Panc1 (cell line): Measurements from ENCODE around the gene BCAP29. TPM values are rescaled to one million over a fixed set of nuclear protein-coding genes. Genes with fewer than 3 reads are reported as not detected.

Experiments used
- ATAC-seq: fragments of 200-7000 bp; cut with Tn5 transposase; 2 replicates; pipeline ENCODE4 v1.9.1; 2020; ENCODE audit warnings: mild to moderate bottlenecking, moderate library complexity
- BruUV-seq: library from RNA; stranded (reverse); fragments of 400-500 nt; replicated peaks from 2 replicates; lab custom pipeline; 2021; lab: Mats Ljungman, UMichigan
- CTCF ChIA-PET: fragments of 300-600 bp; sonication (Branson Sonifier 250); formaldehyde crosslinking; loops from one replicate; lab custom pipeline; 2022; ENCODE audit warnings: antibody characterized with exemption; lab: Charles Lee
- POLR2A ChIA-PET: fragments of 300-600 bp; sonication (Branson Sonifier 250); formaldehyde crosslinking; loops from one replicate; lab custom pipeline; 2022; ENCODE audit warnings: antibody characterized with exemption; lab: Charles Lee
- DNase-seq: peaks from one replicate; pipeline ENCODE4 v3.0.0-alpha.2; 2010; ENCODE audit warnings: low read depth, low spot score
- H3K27ac ChIP-seq: 2 replicates; pipeline ENCODE4 v1.5.1; 2011; ENCODE audit warnings: mild to moderate bottlenecking, low read length, inconsistent platforms
- H3K27me3 ChIP-seq: fragments of 200-500 bp; sonication (Bioruptor generic); 2 replicates; pipeline ENCODE4 v1.6.0; 2014; ENCODE audit warnings: low read length, inconsistent platforms; ENCODE audit not compliant: control insufficient read depth, insufficient read depth
- H3K36me3 ChIP-seq: fragments of 200-500 bp; sonication (Bioruptor generic); 2 replicates; pipeline ENCODE4 v1.5.1; 2014; ENCODE audit warnings: inconsistent platforms, mild to moderate bottlenecking, low read length, moderate library complexity; ENCODE audit not compliant: control insufficient read depth, insufficient read depth
- H3K4me1 ChIP-seq: 2 replicates; pipeline ENCODE4 v1.5.1; 2011; ENCODE audit warnings: inconsistent platforms, mild to moderate bottlenecking, low read length, moderate library complexity; ENCODE audit not compliant: control insufficient read depth, insufficient read depth
- H3K4me3 ChIP-seq, 2 experiments: 2 replicates each; pipeline ENCODE4 v1.5.1; 2011 to 2012; ENCODE audit warnings: low read depth in 2 of 2, low read length in 2 of 2, mild to moderate bottlenecking in 2 of 2, inconsistent platforms in 1 of 2, moderate library complexity in 1 of 2
- H3K9me3 ChIP-seq: fragments of 200-500 bp; sonication (Bioruptor generic); 2 replicates; pipeline ENCODE4 v1.5.1; 2014; ENCODE audit warnings: low read depth, mild to moderate bottlenecking, inconsistent platforms, low read length, moderate library complexity; ENCODE audit not compliant: control insufficient read depth, insufficient read depth
- CTCF ChIP-seq: fragments of 450-650 bp; IDR thresholded peaks from 2 replicates; pipeline ENCODE4 v1.5.1; 2017; ENCODE audit warnings: mild to moderate bottlenecking
- POLR2AphosphoS5 ChIP-seq: IDR thresholded peaks from 2 replicates; pipeline ENCODE4 v1.6.1; 2012; ENCODE audit warnings: mild to moderate bottlenecking, low read depth, low read length, moderate library complexity
- SIN3A ChIP-seq: IDR thresholded peaks from 2 replicates; pipeline ENCODE4 v1.6.1; 2012; ENCODE audit warnings: low read depth, mild to moderate bottlenecking, low read length, moderate library complexity, borderline replicate concordance; ENCODE audit not compliant: insufficient read depth
- TCF7L2 ChIP-seq: IDR thresholded peaks from 2 replicates; pipeline ENCODE4 v1.6.1; 2011; ENCODE audit warnings: mild to moderate bottlenecking, low read depth, low read length, inconsistent platforms
- in situ Hi-C: cut with HindIII; loops from 2 replicates; pipeline ENCODE4 v1.10.0; 2016; ENCODE audit warnings: low sequenced_read_pairs, low pct_unique_long_range_greater_than_20kb
- intact Hi-C: fragments of 100-400 bp; cut with micrococcal nuclease; formaldehyde crosslinking; loops from one replicate; pipeline ENCODE4 v1.10.0; 2022; ENCODE audit not compliant: unreplicated experiment
- total RNA-seq: library from RNA; stranded (reverse); gene quantifications from one replicate; pipeline ENCODE4 v1.2.1, GENCODE V29; 2021; ENCODE audit not compliant: unreplicated experiment
- TF ChIP-seq, protein P1 (sequence below), 2 experiments: IDR thresholded peaks; 2 replicates each; pipeline ENCODE4 v1.6.1; 2011 to 2012; ENCODE audit warnings: low read depth in 2 of 2, control low read depth in 1 of 2, low read length in 1 of 2, mild to moderate bottlenecking in 1 of 2, moderate library complexity in 1 of 2; ENCODE audit not compliant: insufficient read depth in 1 of 2

Gene BCAP29
- total RNA-seq, 1 experiment from 2014 or later, result 71.7 TPM

GRCh38 chr7:107594961-107595737, 15.1 kb downstream of the BCAP29 start:
- H3K36me3 ChIP-seq, result peaks cover 12% of the 10 kb centered on the region; the same call in 1 of the 2 replicates
- ChIA-PET CTCF (no interaction called here), POLR2A (no interaction called here)
- no peak overlapping the region for H3K4me3 ChIP-seq
- BruUV-seq, result no TSS peak
- ATAC-seq (peak; percentile 92), DNase-seq (peak; percentile 77)
- H3K9me3 ChIP-seq, result no peaks in the 10 kb centered on the region
- in situ Hi-C loops (no loop called here), intact Hi-C loops (loop anchor here (10.0 kb wide), 1 partner anchor 130 kb away; no protein-coding TSS in a partner anchor)
- no peaks in the 10 kb centered on the region for H3K4me1 ChIP-seq
- no peaks in the 10 kb centered on the region for H3K27me3 ChIP-seq
- TF ChIP-seq, protein P1, sequence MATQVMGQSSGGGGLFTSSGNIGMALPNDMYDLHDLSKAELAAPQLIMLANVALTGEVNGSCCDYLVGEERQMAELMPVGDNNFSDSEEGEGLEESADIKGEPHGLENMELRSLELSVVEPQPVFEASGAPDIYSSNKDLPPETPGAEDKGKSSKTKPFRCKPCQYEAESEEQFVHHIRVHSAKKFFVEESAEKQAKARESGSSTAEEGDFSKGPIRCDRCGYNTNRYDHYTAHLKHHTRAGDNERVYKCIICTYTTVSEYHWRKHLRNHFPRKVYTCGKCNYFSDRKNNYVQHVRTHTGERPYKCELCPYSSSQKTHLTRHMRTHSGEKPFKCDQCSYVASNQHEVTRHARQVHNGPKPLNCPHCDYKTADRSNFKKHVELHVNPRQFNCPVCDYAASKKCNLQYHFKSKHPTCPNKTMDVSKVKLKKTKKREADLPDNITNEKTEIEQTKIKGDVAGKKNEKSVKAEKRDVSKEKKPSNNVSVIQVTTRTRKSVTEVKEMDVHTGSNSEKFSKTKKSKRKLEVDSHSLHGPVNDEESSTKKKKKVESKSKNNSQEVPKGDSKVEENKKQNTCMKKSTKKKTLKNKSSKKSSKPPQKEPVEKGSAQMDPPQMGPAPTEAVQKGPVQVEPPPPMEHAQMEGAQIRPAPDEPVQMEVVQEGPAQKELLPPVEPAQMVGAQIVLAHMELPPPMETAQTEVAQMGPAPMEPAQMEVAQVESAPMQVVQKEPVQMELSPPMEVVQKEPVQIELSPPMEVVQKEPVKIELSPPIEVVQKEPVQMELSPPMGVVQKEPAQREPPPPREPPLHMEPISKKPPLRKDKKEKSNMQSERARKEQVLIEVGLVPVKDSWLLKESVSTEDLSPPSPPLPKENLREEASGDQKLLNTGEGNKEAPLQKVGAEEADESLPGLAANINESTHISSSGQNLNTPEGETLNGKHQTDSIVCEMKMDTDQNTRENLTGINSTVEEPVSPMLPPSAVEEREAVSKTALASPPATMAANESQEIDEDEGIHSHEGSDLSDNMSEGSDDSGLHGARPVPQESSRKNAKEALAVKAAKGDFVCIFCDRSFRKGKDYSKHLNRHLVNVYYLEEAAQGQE (IDR thresholded peaks at IDR 0.05; ENCODE audit: insufficient read depth in 1 of 2, low read depth in 2 of 2, low read length in 1 of 2), result no peak
- no peak for TF ChIP-seq SIN3A
- no peak for TF ChIP-seq CTCF
- TF ChIP-seq POLR2AphosphoS5, result no peak
- TF ChIP-seq TCF7L2, result no peak
- H3K27ac ChIP-seq, result no peak overlapping the region

DNA sequence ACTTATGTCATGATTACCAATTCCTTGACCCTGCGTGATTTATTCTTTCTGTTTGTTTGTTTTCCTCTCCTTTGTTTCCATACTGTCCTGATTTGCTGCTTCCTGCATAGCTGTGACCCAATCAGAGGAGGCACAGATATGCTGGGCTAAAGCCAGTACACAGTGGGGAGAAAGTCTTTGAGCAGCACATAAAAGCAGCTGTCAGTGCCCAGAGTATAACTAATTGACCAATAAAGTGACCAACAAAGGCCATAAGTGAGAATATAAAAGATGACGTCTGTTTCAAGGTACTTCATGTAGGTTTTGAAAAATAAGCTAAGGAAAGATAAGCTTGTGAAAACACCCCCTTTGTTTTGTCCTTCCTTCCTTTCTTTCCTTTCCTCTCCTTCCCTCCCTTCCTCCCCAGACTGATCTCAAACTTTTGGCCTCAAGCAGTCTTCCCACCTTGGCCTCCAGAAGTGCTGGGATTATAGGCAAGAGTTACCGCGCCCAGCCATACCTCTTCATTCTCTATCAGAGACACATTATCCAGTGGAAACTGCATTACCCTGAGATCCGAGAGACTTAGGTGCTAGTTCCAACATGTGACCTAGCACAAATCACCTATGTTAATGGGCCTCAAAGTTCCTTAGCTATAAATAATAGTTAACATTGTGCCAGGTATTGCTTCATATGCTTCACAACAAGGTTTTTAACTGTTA, 17.0 kb downstream of the BCAP29 start:
- Histone ChIP-seq H3K4me1 (no peaks in the 10 kb centered on the region), H3K36me3 (peaks cover 28% of the 10 kb centered on the region), H3K4me3 (no peak overlapping the region), H3K27ac (no peak overlapping the region), H3K27me3 (no peaks in the 10 kb centered on the region), H3K9me3 (no peaks in the 10 kb centered on the region)
- CTCF ChIA-PET, result no interaction called here
- TF ChIP-seq CTCF (no peak), TCF7L2 (no peak), SIN3A (no peak), POLR2AphosphoS5 (no peak)
- TF ChIP-seq, protein P1 (IDR thresholded peaks at IDR 0.05; ENCODE audit: insufficient read depth in 1 of 2, low read depth in 2 of 2, low read length in 1 of 2), result no peak
- in situ Hi-C loops (no loop called here), intact Hi-C loops (loop anchor here (10.0 kb wide), 1 partner anchor 128 kb away; no protein-coding TSS in a partner anchor)
- POLR2A ChIA-PET, result no interaction called here
- ATAC-seq (no peak), DNase-seq (no peak)
- no TSS peak for BruUV-seq
